Fibroblast of peridontal ligament (primary cell): ENCODE measurements around the gene NFASC.

Experiments
- DNase-seq: peaks from one replicate; pipeline ENCODE4 v3.0.0-alpha.2; 2010; ENCODE audit errors: extremely low read depth

Gene NFASC

GRCh38 chr1:204870160-204870912, at the start of gene NFASC:
Gene NFASC (plus strand): TSS chr1:204870862. CDS start chr1:204944316, 73,454 bp downstream.
- no peak for DNase-seq

GRCh38 chr1:204821476-204821875, 49.2 kb upstream of the NFASC start:
- no peak for DNase-seq

- DNase-seq = no peak
Measured at GRCh38 chr1:204821924-204822323, 48.7 kb upstream of the NFASC start.

- DNase-seq = no peak
Measured at GRCh38 chr1:204826970-204827369, 43.7 kb upstream of the NFASC start.

- DNase-seq = peak; percentile 58
Measured at GRCh38 chr1:204828352-204828850, 42.3 kb upstream of the NFASC start.

GRCh38 chr1:204829133-204829825, 41.4 kb upstream of the NFASC start:
- no peak for DNase-seq

GRCh38 chr1:204830747-204831146, 39.9 kb upstream of the NFASC start:
- no peak for DNase-seq

GRCh38 chr1:204831186-204831585, 39.5 kb upstream of the NFASC start:
- no peak for DNase-seq

- DNase-seq = no peak
Measured at GRCh38 chr1:204834336-204834735, 36.3 kb upstream of the NFASC start.

- DNase-seq = no peak
Measured at GRCh38 chr1:204834752-204835151, 35.9 kb upstream of the NFASC start.

GRCh38 chr1:204835737-204836136, 34.9 kb upstream of the NFASC start:
- peak; percentile 72 for DNase-seq

GRCh38 chr1:204836856-204837255, 33.8 kb upstream of the NFASC start:
- DNase-seq = no peak

GRCh38 chr1:204837440-204838084, 33.1 kb upstream of the NFASC start:
- DNase-seq = peak; percentile 74

- DNase-seq = no peak
Measured at GRCh38 chr1:204841316-204841715, 29.3 kb upstream of the NFASC start.

GRCh38 chr1:204841798-204842197, 28.9 kb upstream of the NFASC start:
- no peak for DNase-seq

GRCh38 chr1:204842369-204842768, 28.3 kb upstream of the NFASC start:
- DNase-seq = no peak

GRCh38 chr1:204842892-204843291, 27.8 kb upstream of the NFASC start:
- no peak for DNase-seq

GRCh38 chr1:204846546-204846945, 24.1 kb upstream of the NFASC start:
- no peak for DNase-seq

GRCh38 chr1:204848579-204848978, 22.1 kb upstream of the NFASC start:
- DNase-seq = no peak

GRCh38 chr1:204852854-204853253, 17.8 kb upstream of the NFASC start:
- no peak for DNase-seq

GRCh38 chr1:204853436-204853835, 17.2 kb upstream of the NFASC start:
- DNase-seq = no peak

- no peak for DNase-seq
Measured at GRCh38 chr1:204854286-204854685, 16.4 kb upstream of the NFASC start.
